ENCODE data around the gene ANKRD60. TPM values are rescaled to one million over a fixed set of nuclear protein-coding genes. Genes with fewer than 3 reads are reported as not detected.

ANKRD60 gene
- total and polyA plus RNA-seq, 2 donors, result not detected

DNA sequence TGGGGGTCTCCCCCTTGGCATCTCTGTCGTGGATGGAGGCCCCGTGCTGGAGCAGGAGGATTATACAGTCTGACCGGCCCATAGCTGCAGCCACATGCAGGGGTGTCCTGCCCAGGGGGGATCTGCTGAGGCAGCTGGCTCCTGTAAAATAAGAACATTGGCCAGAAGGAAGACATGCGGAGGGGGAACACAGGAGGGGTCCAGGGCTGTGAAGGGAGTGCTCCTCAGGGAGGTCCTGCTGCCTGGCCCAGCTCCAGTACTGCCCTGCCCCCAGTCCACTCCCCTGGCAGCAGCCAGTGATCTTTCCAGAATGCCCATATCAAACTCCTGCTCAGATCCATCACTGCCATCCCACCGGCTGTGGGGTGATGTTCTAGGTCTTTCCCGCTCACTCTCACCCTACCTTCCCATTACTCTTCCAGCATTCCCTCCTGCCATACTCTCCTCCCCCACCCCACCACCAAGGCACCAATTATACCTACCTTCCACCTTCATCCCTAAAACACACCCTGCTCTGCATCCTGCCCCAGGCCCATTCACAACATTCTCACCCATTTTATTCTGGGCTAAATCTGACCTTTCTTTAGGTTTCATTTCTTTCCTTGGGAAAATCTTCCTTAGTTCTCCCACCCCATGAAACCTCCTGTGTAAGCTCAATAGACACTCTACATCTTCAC, 9.7 kb downstream of the ANKRD60 start:
- 67% methylated on average over 6 of the region's 6 CpGs for WGBS
- peaks cover 0 to 35% of the 10 kb centered on the region in 2 donors for H3K27me3 ChIP-seq (ENCODE audit: control insufficient read depth in 2 of 2, insufficient read depth in 1 of 2, low read length in 1 of 2)
- DNase-seq (ENCODE audit: low read depth in 6 of 9, low spot score in 9 of 9), result no peak

DNA sequence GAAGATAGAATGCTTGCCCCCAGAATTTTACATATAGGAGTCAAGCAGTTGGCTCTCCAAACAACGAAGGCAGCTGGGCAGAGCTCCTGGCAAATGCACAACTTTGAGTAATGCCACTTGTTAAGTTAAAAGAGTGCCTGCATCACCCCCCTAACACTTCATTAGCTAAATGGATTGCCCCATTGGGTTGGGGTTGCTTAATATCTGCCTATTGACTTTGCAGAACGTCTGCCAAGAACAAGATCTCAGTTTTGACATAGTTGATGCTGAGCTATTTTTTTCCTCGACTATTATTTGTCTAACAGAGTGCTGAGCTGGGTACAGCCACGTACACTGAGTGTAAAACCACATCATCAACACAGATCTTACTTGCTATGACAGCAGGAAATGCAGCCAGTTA, 12.1 kb downstream of the ANKRD60 start:
- 43% methylated on average over 4 of the region's 4 CpGs for WGBS
- peaks cover 0 to 22% of the 10 kb centered on the region in 2 donors for H3K27me3 ChIP-seq (ENCODE audit: control insufficient read depth in 2 of 2, insufficient read depth in 1 of 2, low read length in 1 of 2)
- DNase-seq (ENCODE audit: low read depth in 6 of 9, low spot score in 9 of 9), result no peak
- H3K4me3 ChIP-seq (ENCODE audit: low read length in 2 of 2), result no peak overlapping the region
- H3K9me3 ChIP-seq (ENCODE audit: control insufficient read depth in 2 of 2, insufficient read depth in 1 of 2, low read length in 1 of 2), result peaks cover 0 to 3% of the 10 kb centered on the region in 2 donors
- H3K27ac ChIP-seq (ENCODE audit: low read depth in 1 of 2, low read length in 1 of 2), result no peak overlapping the region
- no peaks in the 10 kb centered on the region for H3K4me1 ChIP-seq (ENCODE audit: control insufficient read depth in 2 of 2, insufficient read depth in 2 of 2, low read length in 2 of 2)
- no peaks in the 10 kb centered on the region for H3K36me3 ChIP-seq (ENCODE audit: control insufficient read depth in 2 of 2, insufficient read depth in 2 of 2, low read length in 1 of 2)

More for the DNA sequence above, 9.7 kb downstream of the ANKRD60 start:
- Histone ChIP-seq H3K4me3 (ENCODE audit: low read length in 2 of 2) (no peak overlapping the region), H3K4me1 (ENCODE audit: control insufficient read depth in 2 of 2, insufficient read depth in 2 of 2, low read length in 2 of 2) (no peaks in the 10 kb centered on the region), H3K9me3 (ENCODE audit: control insufficient read depth in 2 of 2, insufficient read depth in 1 of 2, low read length in 1 of 2) (peaks cover 0 to 3% of the 10 kb centered on the region in 2 donors), H3K27ac (ENCODE audit: low read depth in 1 of 2, low read length in 1 of 2) (no peak overlapping the region), H3K36me3 (ENCODE audit: control insufficient read depth in 2 of 2, insufficient read depth in 2 of 2, low read length in 1 of 2) (no peaks in the 10 kb centered on the region)

DNA sequence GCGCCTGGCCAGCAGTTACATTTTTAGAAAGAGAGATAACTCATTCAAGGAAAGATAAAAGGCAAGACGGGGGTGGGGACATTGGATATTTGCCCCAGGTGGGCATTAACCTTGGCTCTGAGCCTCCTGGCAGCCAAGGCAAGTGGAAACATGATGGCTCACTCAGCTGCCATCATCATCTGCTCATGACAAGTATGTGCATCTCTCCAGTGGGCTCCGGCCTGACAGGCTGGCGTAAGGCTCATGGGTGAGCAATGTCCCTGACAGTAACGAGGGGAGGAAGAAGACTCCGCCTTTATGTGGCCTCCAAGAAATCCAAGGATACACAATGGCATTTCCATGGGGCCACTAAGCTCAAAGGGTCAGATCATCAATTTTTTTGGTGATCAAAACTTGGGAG, 13.3 kb downstream of the ANKRD60 start:
- no peaks in the 10 kb centered on the region for H3K4me1 ChIP-seq (ENCODE audit: control insufficient read depth in 2 of 2, insufficient read depth in 2 of 2, low read length in 2 of 2)
- H3K27me3 ChIP-seq (ENCODE audit: control insufficient read depth in 2 of 2, insufficient read depth in 1 of 2, low read length in 1 of 2), result peaks cover 0 to 24% of the 10 kb centered on the region in 2 donors
- H3K36me3 ChIP-seq (ENCODE audit: control insufficient read depth in 2 of 2, insufficient read depth in 2 of 2, low read length in 1 of 2), result no peaks in the 10 kb centered on the region
- H3K27ac ChIP-seq (ENCODE audit: low read depth in 1 of 2, low read length in 1 of 2), result no peak overlapping the region
- H3K9me3 ChIP-seq (ENCODE audit: control insufficient read depth in 2 of 2, insufficient read depth in 1 of 2, low read length in 1 of 2), result peaks cover 0 to 3% of the 10 kb centered on the region in 2 donors
- DNase-seq (ENCODE audit: low read depth in 6 of 9, low spot score in 9 of 9), result no peak
- WGBS, result 94% methylated on average over 6 of the region's 6 CpGs
- H3K4me3 ChIP-seq (ENCODE audit: low read length in 2 of 2), result no peak overlapping the region

DNA sequence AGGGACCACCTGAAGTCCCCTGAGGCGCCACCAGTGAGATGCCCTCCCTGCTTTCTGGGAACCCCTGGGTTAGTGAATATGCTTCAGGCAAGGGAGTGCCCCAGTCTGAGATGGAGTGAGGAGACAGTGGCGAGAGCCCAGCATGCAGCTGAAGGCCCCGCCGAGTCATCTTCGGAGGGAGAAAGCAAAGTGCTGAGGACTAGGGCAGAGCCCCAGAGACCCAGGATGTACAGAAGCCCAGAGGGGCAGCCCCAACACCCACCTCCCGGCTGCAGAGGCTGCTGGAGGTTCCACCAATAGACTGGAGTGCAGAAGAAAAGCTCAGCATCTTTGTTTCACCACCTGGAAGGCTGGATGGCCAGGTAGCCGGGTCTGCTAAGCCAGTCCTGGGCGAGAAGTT, 14.1 kb downstream of the ANKRD60 start:
- DNase-seq (ENCODE audit: low read depth in 6 of 9, low spot score in 9 of 9), result no peak
- no peak overlapping the region for H3K4me3 ChIP-seq (ENCODE audit: low read length in 2 of 2)
- H3K36me3 ChIP-seq (ENCODE audit: control insufficient read depth in 2 of 2, insufficient read depth in 2 of 2, low read length in 1 of 2), result no peaks in the 10 kb centered on the region
- H3K27ac ChIP-seq (ENCODE audit: low read depth in 1 of 2, low read length in 1 of 2), result no peak overlapping the region
- peaks cover 0 to 2% of the 10 kb centered on the region in 2 donors for H3K9me3 ChIP-seq (ENCODE audit: control insufficient read depth in 2 of 2, insufficient read depth in 1 of 2, low read length in 1 of 2)
- H3K4me1 ChIP-seq (ENCODE audit: control insufficient read depth in 2 of 2, insufficient read depth in 2 of 2, low read length in 2 of 2), result no peaks in the 10 kb centered on the region
- WGBS, result 89% methylated on average over 8 of the region's 8 CpGs
- peaks cover 0 to 27% of the 10 kb centered on the region in 2 donors for H3K27me3 ChIP-seq (ENCODE audit: control insufficient read depth in 2 of 2, insufficient read depth in 1 of 2, low read length in 1 of 2)

DNA sequence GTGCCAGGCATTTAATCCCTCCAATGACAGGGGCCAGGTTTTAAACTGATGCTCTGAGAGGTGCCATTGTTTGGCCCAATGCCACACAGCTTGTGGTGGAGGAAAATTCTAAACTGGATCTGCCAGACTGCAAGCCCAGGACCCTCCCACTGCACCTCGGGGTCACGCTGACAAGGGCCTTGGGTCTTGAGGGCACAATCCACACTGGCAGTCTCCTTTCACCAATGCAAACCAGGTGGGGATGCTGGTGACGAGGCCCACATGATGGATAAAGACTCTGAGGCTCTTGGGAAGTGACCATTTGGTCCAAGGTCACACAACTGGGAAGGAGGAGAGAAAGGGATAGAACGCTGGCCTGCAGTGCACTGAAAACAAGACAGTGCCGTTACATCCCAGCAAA, 14.7 kb downstream of the ANKRD60 start:
- Histone ChIP-seq H3K4me3 (ENCODE audit: low read length in 2 of 2) (no peak overlapping the region), H3K36me3 (ENCODE audit: control insufficient read depth in 2 of 2, insufficient read depth in 2 of 2, low read length in 1 of 2) (no peaks in the 10 kb centered on the region), H3K4me1 (ENCODE audit: control insufficient read depth in 2 of 2, insufficient read depth in 2 of 2, low read length in 2 of 2) (no peaks in the 10 kb centered on the region), H3K27ac (ENCODE audit: low read depth in 1 of 2, low read length in 1 of 2) (no peak overlapping the region), H3K27me3 (ENCODE audit: control insufficient read depth in 2 of 2, insufficient read depth in 1 of 2, low read length in 1 of 2) (peaks cover 0 to 28% of the 10 kb centered on the region in 2 donors), H3K9me3 (ENCODE audit: control insufficient read depth in 2 of 2, insufficient read depth in 1 of 2, low read length in 1 of 2) (peaks cover 0 to under 1% of the 10 kb centered on the region in 2 donors)
- WGBS, result 85% methylated on average over 5 of the region's 5 CpGs
- DNase-seq (ENCODE audit: low read depth in 6 of 9, low spot score in 9 of 9), result no peak

DNA sequence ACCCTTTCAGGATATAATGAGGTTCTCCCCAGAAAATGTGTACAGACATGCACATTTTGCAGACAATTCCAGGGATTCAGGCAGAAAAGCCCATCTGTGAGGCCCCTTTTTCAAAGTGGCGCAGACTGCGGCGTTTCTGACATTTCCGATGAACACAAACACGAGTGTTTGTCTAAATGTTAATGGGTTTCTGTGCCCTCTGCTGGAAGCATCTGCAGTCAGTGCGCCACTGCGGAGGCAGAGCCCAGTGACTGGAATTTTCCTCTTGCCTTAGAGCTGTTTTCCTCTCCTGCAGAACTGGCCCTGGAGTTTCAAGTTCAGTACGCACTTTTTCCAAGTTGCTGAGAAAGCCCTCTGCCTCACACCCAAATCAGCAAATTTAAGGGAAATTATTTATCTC, 15.3 kb downstream of the ANKRD60 start:
- no peak for DNase-seq (ENCODE audit: low read depth in 6 of 9, low spot score in 9 of 9)
- no peak overlapping the region for H3K27ac ChIP-seq (ENCODE audit: low read depth in 1 of 2, low read length in 1 of 2)
- no peaks in the 10 kb centered on the region for H3K9me3 ChIP-seq (ENCODE audit: control insufficient read depth in 2 of 2, insufficient read depth in 1 of 2, low read length in 1 of 2)
- no peak overlapping the region for H3K4me3 ChIP-seq (ENCODE audit: low read length in 2 of 2)
- WGBS, result 83% methylated on average over 8 of the region's 8 CpGs
- H3K36me3 ChIP-seq (ENCODE audit: control insufficient read depth in 2 of 2, insufficient read depth in 2 of 2, low read length in 1 of 2), result no peaks in the 10 kb centered on the region
- no peaks in the 10 kb centered on the region for H3K4me1 ChIP-seq (ENCODE audit: control insufficient read depth in 2 of 2, insufficient read depth in 2 of 2, low read length in 2 of 2)
- H3K27me3 ChIP-seq (ENCODE audit: control insufficient read depth in 2 of 2, insufficient read depth in 1 of 2, low read length in 1 of 2), result peaks cover 0 to 23% of the 10 kb centered on the region in 2 donors

DNA sequence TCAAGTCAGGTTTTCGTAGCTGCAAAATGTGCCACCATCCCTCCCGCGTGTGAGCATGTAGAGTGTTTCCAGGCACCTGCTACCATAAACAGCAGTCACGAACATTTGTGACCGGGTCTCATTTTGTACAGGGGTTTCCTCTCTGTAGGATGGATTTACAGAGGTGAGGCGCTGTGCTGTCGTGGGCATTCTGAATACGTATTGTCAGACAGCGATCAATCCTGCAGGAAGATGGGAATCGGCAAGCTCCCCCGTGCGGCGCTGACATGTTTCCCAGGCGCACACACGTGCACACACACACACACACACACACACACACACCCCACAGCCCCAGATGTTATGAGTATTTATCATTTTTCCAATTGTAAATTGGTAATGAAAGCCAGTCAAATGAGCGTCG, 15.8 kb downstream of the ANKRD60 start:
- no peaks in the 10 kb centered on the region for H3K36me3 ChIP-seq (ENCODE audit: control insufficient read depth in 2 of 2, insufficient read depth in 2 of 2, low read length in 1 of 2)
- no peak overlapping the region for H3K4me3 ChIP-seq (ENCODE audit: low read length in 2 of 2)
- no peaks in the 10 kb centered on the region for H3K4me1 ChIP-seq (ENCODE audit: control insufficient read depth in 2 of 2, insufficient read depth in 2 of 2, low read length in 2 of 2)
- no peak for DNase-seq (ENCODE audit: low read depth in 6 of 9, low spot score in 9 of 9)
- peaks cover 0 to 23% of the 10 kb centered on the region in 2 donors for H3K27me3 ChIP-seq (ENCODE audit: control insufficient read depth in 2 of 2, insufficient read depth in 1 of 2, low read length in 1 of 2)
- H3K27ac ChIP-seq (ENCODE audit: low read depth in 1 of 2, low read length in 1 of 2), result no peak overlapping the region
- H3K9me3 ChIP-seq (ENCODE audit: control insufficient read depth in 2 of 2, insufficient read depth in 1 of 2, low read length in 1 of 2), result no peaks in the 10 kb centered on the region
- WGBS, result 87% methylated on average over 17 of the region's 17 CpGs

DNA sequence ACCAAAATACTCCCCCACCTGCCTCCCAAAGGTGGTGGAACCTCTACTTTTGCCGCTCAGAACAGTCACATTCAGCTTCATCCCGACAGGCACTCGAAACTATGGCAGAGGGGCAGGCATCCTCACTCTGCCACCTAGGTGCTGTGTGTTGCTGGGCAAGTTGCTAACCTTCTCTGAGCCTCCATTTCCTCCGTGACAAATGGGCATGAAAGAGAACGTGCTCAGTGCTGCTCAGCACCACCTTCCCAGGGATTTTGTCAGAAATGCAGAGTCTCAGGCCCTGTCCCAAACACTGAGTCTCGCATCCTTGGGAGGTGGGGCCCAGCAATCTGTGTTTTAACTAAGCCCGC, 18.1 kb downstream of the ANKRD60 start:
- Histone ChIP-seq H3K4me1 (ENCODE audit: control insufficient read depth in 2 of 2, insufficient read depth in 2 of 2, low read length in 2 of 2) (no peaks in the 10 kb centered on the region), H3K27ac (ENCODE audit: low read depth in 1 of 2, low read length in 1 of 2) (no peak overlapping the region), H3K9me3 (ENCODE audit: control insufficient read depth in 2 of 2, insufficient read depth in 1 of 2, low read length in 1 of 2) (no peaks in the 10 kb centered on the region), H3K36me3 (ENCODE audit: control insufficient read depth in 2 of 2, insufficient read depth in 2 of 2, low read length in 1 of 2) (no peaks in the 10 kb centered on the region), H3K4me3 (ENCODE audit: low read length in 2 of 2) (no peak overlapping the region), H3K27me3 (ENCODE audit: control insufficient read depth in 2 of 2, insufficient read depth in 1 of 2, low read length in 1 of 2) (peaks cover 0 to 21% of the 10 kb centered on the region in 2 donors)
- WGBS, result 88% methylated on average over 7 of the region's 7 CpGs
- DNase-seq (ENCODE audit: low read depth in 6 of 9, low spot score in 9 of 9), result no peak

DNA sequence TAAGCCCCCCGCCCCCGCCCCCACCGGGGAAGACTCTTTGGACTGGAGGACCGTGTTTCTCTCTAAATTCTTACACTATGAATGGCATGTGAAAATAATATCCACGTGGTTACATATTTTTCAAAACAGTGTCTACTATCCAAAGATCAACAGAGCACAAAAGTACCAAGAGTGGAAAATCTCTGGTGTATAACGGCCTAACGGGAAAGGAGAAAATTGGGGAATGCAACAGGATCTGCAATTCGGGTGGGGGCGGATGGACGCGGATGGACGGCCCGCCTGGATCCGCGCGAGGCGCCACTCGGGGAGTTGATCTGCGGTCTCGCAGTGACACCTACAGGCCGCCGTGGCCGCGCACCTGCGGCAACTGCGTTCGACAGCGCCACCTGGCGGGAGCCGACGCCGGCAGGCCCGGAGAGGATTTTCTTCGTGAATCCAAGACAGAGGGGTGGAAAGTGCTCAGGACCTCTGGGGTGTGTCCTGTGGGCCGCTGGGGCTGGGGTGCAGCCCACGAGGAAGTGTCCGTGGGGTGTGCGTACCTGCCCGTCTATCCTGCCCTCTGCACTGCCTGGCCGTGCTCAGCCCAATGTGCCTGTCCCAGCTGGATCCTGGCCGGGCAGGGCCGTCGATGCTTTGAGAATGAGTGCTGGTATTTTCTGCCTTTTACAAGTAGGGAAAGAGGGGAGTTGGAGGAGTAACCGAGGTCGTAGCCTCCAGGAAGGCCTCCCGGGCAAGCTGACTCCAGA, 18.6 kb downstream of the ANKRD60 start:
- H3K36me3 ChIP-seq (ENCODE audit: control insufficient read depth in 2 of 2, insufficient read depth in 2 of 2, low read length in 1 of 2), result no peaks in the 10 kb centered on the region
- WGBS, result 8% methylated on average over 46 of the region's 46 CpGs
- no peaks in the 10 kb centered on the region for H3K9me3 ChIP-seq (ENCODE audit: control insufficient read depth in 2 of 2, insufficient read depth in 1 of 2, low read length in 1 of 2)
- peaks cover 0 to 21% of the 10 kb centered on the region in 2 donors for H3K27me3 ChIP-seq (ENCODE audit: control insufficient read depth in 2 of 2, insufficient read depth in 1 of 2, low read length in 1 of 2)
- no peak overlapping the region for H3K4me3 ChIP-seq (ENCODE audit: low read length in 2 of 2)
- no peaks in the 10 kb centered on the region for H3K4me1 ChIP-seq (ENCODE audit: control insufficient read depth in 2 of 2, insufficient read depth in 2 of 2, low read length in 2 of 2)
- DNase-seq (ENCODE audit: low read depth in 6 of 9, low spot score in 9 of 9), result peak; percentile 35 to 88 (median 63)
- H3K27ac ChIP-seq (ENCODE audit: low read depth in 1 of 2, low read length in 1 of 2), result no peak overlapping the region
